ENCODE data around the gene WDR90. TPM values are rescaled to one million over a fixed set of nuclear protein-coding genes. Genes with fewer than 3 reads are reported as not detected.
"Not testable (repeated sequence)": the region's sequence is repeated elsewhere in the genome, so short reads cannot be mapped to it uniquely, and the experiment has no call there.

The WDR90 gene
- total and polyA plus RNA-seq, 8 donors = 19.9 to 114 (median 30.5) TPM

- Histone ChIP-seq H3K4me1 (peaks cover 53 to 80% (median 73%) of the 10 kb centered on the region in 4 donors), H3K4me3 (no peak overlapping the region), H3K36me3 (peaks cover 27 to 49% (median 36%) of the 10 kb centered on the region in 4 donors), H3K27me3 (peaks cover 0 to 6% (median 0%) of the 10 kb centered on the region in 3 donors), H3K9me3 (no peaks in the 10 kb centered on the region), H3K27ac (no peak overlapping the region)
- no peak for DNase-seq
- 91 to 94% (median 93%) methylated on average over 48 to 51 of the region's 51 CpGs; no CpG with 5 or more reads in 1 of the 5 donors for WGBS, 5 donors
- intact Hi-C loops (cut with DNase I; ENCODE audit: low total_unique reads) = no loop called here
- no peak for TF ChIP-seq EP300 (IDR thresholded peaks at IDR 0.05)
- no peak for TF ChIP-seq POLR2AphosphoS5 (IDR thresholded peaks at IDR 0.05)
- TF ChIP-seq, protein P1, sequence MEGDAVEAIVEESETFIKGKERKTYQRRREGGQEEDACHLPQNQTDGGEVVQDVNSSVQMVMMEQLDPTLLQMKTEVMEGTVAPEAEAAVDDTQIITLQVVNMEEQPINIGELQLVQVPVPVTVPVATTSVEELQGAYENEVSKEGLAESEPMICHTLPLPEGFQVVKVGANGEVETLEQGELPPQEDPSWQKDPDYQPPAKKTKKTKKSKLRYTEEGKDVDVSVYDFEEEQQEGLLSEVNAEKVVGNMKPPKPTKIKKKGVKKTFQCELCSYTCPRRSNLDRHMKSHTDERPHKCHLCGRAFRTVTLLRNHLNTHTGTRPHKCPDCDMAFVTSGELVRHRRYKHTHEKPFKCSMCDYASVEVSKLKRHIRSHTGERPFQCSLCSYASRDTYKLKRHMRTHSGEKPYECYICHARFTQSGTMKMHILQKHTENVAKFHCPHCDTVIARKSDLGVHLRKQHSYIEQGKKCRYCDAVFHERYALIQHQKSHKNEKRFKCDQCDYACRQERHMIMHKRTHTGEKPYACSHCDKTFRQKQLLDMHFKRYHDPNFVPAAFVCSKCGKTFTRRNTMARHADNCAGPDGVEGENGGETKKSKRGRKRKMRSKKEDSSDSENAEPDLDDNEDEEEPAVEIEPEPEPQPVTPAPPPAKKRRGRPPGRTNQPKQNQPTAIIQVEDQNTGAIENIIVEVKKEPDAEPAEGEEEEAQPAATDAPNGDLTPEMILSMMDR (IDR thresholded peaks at IDR 0.05) = no peak
- no peak for TF ChIP-seq POLR2A (IDR thresholded peaks at IDR 0.05)
Measured at GRCh38 chr16:686459-687260, 37.5 kb downstream of the WDR90 start.

DNA sequence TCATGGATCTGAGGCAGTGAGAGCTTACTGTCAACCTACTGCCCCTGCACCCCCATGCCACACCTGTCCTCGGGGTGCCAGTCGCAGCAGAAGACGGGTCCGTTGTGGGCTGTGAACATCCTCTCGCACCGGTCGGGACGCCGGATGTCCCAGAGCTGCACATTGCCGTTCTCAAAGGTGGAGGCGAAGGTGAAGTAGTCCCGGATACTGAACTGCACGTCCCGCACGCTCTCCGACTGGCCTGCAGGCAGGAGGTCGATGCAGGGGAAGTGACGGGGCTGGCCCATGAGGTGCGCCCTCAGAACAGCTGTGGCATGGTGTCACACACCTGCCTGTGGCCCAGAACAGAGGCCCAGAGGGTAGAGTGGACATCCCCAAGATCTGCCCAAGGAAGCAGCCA lies 38.3 kb downstream of the WDR90 start:
- Histone ChIP-seq H3K27me3 (peaks cover 0 to 14% (median 0%) of the 10 kb centered on the region in 3 donors), H3K4me3 (no peak overlapping the region), H3K27ac (no peak overlapping the region), H3K4me1 (peaks cover 45 to 72% (median 65%) of the 10 kb centered on the region in 4 donors), H3K36me3 (peaks cover 19 to 41% (median 28%) of the 10 kb centered on the region in 4 donors), H3K9me3 (no peaks in the 10 kb centered on the region)
- 88 to 93% (median 91%) methylated on average over 16 to 19 of the region's 19 CpGs for WGBS, 5 donors
- TF ChIP-seq, protein P1 (IDR thresholded peaks at IDR 0.05) = no peak
- no peak for TF ChIP-seq EP300 (IDR thresholded peaks at IDR 0.05)
- TF ChIP-seq POLR2A (IDR thresholded peaks at IDR 0.05) = no peak
- TF ChIP-seq POLR2AphosphoS5 (IDR thresholded peaks at IDR 0.05) = no peak
- intact Hi-C loops (cut with DNase I; ENCODE audit: low total_unique reads) = no loop called here
- DNase-seq = no peak

DNA sequence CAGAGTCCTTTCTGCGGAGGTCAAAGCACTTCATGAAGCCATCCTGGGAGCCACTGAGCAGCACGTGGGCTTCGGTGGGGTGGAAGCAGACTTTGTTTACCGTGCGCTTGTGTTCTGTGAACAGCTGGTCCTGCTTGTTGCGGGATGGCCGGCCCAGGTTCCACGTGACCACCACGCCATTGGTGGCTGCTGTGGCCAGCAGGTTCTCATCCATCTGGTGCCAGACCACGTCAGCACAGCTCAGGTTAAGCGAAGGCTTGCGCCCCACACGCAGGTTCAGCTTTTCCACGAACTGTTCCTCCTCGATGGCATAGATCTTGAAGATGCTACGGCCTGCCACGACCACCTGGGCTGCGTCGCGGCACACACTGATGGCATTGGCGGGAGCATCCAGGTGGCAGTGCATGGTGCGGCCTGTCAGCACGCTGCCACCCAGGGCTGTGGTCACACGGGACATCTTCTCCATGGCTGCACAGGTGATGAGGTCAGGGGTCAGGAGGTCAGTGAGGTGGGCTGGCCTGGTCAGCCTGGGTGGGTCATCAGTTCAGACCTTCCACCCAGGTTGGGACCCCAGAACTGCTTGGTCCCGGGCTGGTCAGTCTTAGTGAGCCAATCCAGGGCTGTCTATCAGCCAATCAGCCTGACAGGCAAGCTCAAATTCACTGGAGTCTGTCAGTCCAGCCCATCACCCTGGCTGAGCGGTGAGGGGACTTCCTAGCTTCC lies 40.2 kb downstream of the WDR90 start:
- Histone ChIP-seq H3K4me3 (peak overlapping the region; percentile 82 to 98 (median 88)), H3K27me3 (peaks cover 6 to 32% (median 18%) of the 10 kb centered on the region in 3 donors), H3K4me1 (peaks cover 36 to 66% (median 58%) of the 10 kb centered on the region in 4 donors), H3K36me3 (peaks cover 10 to 32% (median 20%) of the 10 kb centered on the region in 4 donors), H3K9me3 (no peaks in the 10 kb centered on the region), H3K27ac (peak overlapping the region in 4 of 5 donors; percentile 84 to 92 (median 90))
- DNase-seq = no peak
- no peak for TF ChIP-seq EP300 (IDR thresholded peaks at IDR 0.05)
- no peak for TF ChIP-seq POLR2A (IDR thresholded peaks at IDR 0.05)
- TF ChIP-seq, protein P1 (IDR thresholded peaks at IDR 0.05) = no peak
- TF ChIP-seq POLR2AphosphoS5 (IDR thresholded peaks at IDR 0.05) = no peak
- 76 to 85% (median 82%) methylated on average over 26 of the region's 26 CpGs for WGBS, 5 donors
- intact Hi-C loops (cut with DNase I; ENCODE audit: low total_unique reads) = no loop called here

- not testable (repeated sequence) for DNase-seq
- 80 to 86% (median 84%) methylated on average over 16 of the region's 16 CpGs for WGBS, 5 donors
- H3K4me1 ChIP-seq = peaks cover 45 to 67% (median 57%) of the 10 kb centered on the region in 4 donors
Measured at GRCh38 chr16:691242-691641, 42.1 kb downstream of the WDR90 start.

More at GRCh38 chr16:691242-691641, 42.1 kb downstream of the WDR90 start:
- H3K9me3 ChIP-seq; H3K4me3 ChIP-seq; H3K27ac ChIP-seq; intact Hi-C loops (cut with DNase I; ENCODE audit: low total_unique reads): not testable (repeated sequence)
- H3K27me3 ChIP-seq = peaks cover 11 to 52% (median 37%) of the 10 kb centered on the region in 3 donors
- peaks cover 10 to 19% (median 17%) of the 10 kb centered on the region in 4 donors for H3K36me3 ChIP-seq

All from stomach (tissue), 9 donors.